Measurements from ENCODE around the gene ANKRD31. TPM values are rescaled to one million over a fixed set of nuclear protein-coding genes. Genes with fewer than 3 reads are reported as not detected.
"Not testable (repeated sequence)": the region's sequence is repeated elsewhere in the genome, so short reads cannot be mapped to it uniquely, and the experiment has no call there.

ANKRD31 gene
- total RNA-seq, 1 donor from 2014 or later = 0.13 TPM

DNA sequence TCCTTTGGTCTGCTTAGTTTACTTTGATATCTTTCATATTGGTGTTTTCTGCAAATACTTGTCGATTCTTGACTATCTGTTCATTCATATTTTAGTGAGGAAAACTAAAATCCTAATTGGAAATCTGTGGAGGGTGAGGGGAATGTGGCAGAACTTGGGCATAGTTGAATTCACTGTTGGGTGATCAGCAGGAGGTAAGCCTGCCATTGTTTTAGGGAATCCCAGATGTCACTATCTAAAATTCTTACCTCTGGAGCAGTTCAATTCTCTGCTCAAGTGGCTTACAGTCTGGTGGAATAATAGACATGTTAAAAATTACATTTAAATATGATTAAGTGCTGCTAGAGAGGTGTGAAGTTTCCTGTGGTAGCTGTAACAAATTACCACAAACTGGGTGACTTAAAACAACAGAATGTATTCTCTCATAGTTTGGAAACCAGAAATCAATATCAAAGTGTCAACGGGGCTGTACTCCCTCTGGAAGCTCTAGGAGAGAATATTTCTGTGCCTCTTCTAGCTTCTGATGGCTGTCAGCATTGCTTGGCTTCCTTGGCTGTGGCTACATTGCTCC lies 94.0 kb downstream of the ANKRD31 start:
- no peak for DNase-seq (ENCODE audit: low spot score)

DNA sequence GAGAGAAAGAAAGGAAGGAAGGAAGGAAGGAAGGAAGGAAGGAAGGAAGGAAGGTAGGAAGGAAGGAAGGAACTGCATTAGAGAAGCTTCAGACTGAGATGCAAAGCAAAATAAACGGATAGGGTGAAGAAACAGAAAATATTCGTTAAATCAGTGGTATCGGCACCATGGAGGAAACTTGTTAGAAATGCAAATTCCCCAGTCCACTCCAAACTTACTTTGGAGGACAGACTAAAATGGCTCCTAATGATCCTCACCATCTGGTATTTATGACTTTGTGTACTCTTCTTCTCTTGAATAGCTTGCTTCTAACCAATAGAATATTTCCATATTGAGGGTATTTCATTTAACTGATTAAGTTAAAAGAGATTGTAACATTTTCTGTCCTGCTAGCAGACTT lies 96.4 kb downstream of the ANKRD31 start:
- no peak for DNase-seq (ENCODE audit: low spot score)

DNA sequence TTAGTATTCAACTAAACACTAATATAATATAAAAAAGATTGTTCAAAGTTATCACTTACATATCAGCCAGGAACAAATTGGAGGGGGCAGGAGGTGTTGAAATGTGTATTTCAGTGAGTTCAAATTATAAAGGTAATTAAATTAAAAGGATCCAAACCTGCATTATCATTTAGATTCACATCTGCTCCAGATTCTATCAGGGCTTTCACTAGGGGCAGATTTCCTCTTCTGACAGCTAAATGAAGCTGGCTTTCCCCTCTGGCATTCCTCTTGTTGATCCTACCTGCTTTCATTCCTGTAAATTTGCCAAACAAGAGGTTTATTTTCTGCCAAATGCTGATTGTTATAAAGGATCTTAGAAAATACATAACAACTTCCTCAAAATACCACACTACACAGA lies 98.0 kb downstream of the ANKRD31 start:
- DNase-seq (ENCODE audit: low spot score) = no peak

DNA sequence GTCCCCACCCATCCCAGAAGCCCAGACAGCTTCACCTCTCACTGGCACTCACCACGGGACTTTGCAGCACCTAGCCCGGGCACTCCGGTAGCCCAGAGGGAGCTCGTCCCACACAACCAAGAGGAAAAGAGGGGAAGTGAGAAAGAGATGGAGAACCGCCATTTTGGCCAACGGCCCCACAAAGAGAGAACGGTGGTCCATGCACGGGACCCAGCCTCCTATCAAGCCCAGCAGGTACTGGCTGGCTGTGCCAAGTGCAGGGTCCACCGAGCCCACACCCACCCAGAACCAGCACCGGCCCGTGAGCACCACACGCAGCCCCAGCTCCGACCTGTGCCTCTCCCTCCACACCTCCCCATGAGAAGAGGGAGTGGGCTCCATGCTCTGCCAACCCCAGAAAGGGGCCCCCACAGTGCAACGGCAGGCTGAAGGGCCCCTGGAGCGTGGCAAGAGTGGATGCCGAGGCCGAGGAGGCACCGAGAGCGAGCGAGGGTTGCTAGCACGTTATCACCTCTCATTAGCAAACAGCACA lies 105.8 kb downstream of the ANKRD31 start:
- no peak for DNase-seq (ENCODE audit: low spot score)

DNA sequence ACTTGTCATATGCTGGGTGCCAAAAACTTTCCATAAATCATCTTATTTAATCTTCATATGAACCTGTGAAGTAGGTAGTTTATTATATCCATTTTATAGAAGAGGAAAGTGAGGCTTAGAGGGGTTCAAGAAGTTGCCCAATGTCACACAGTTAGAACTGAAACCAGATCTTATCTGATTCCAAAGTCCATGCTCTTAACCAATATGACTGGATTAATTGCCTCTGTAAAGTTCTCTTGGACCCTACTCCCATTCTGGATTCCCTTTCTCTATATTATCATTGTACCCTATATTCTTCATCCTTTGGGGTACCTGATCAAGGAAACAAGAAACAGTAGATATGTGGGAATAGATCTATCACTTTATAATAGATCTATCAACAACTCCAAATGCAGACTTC lies 119.8 kb downstream of the ANKRD31 start:
- no peak for DNase-seq (ENCODE audit: low spot score)

DNA sequence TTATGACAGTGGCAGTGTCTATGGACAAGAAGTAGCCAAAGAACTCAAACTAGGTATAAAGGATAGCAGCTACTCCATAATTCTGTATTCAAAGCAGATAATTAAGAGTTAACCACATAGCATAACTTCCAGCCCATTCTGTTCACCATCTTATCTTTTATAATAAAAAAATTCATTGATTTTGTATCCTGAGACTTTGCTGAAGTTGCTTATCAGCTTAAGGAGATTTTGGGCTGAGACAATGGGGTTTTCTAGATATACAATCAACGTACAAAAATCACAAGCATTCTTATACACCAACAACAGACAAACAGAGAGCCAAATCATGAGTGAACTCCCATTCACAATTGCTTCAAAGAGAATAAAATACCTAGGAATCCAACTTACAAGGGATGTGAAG lies 122.4 kb downstream of the ANKRD31 start:
- not testable (repeated sequence) for DNase-seq (ENCODE audit: low spot score)

DNA sequence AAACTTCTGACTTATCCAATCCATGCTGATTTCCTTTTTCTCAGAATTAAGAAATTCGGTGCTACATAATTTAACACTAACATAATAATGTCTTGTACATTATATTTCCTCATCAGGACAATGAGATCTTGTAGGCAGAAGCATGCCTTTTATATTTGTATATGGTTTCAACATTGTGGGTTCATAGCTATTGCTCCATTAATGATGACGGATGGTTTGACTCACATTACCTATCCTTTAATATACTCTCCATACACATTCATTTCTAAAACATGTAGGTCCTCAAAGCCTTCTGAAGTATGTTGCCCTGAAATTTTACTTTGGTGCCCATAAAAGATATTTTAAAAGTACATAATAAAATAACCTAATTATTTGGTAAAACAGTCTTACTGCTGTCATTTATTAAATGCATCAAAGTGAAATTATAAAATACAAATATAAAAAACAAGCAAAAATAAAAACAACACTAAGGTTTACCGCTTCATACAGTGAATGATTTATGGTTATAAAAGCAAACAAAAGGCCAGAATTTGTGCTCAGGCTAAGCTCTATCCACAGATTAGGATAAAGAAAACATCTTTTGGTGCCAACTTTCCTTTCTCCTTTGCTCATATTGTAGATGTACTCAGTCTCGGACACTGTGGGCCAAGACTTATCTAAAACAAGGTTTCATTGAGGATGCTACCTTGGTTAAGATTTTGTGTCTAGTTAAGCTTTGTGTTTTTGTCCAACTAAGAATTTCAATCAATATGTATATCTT lies 123.1 kb downstream of the ANKRD31 start:
- no peak for DNase-seq (ENCODE audit: low spot score)

DNA sequence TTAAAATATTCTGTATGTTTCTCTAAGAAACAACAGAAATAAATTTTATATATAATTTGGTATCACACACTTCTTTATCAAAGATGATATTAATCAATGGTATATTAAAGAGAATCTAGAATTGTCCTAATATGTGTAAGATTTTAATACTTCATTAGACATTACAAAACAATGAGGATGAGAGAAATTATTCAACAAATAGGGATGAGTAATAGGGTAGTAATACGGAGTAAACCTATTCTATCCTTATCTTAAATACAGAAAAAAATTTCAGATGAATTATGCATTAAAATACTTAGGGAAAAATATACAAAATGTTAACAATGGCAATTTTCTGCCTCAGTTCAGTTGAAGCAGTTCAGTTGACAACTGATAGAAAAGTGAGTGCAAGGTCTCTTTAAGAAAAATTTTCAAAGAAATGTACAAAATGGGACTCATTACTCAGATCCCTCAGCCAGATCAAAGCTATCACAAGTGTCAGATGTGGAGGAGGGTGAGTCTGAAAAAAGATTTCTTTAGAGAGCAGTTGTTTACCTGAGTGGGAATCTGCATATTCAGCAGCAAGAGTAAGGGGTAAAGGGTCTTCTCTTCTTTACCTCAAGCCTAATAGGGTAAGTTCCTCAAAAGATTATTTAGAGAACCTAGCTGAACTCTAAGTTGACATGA lies 127.6 kb downstream of the ANKRD31 start:
- DNase-seq (ENCODE audit: low spot score) = no peak

DNA sequence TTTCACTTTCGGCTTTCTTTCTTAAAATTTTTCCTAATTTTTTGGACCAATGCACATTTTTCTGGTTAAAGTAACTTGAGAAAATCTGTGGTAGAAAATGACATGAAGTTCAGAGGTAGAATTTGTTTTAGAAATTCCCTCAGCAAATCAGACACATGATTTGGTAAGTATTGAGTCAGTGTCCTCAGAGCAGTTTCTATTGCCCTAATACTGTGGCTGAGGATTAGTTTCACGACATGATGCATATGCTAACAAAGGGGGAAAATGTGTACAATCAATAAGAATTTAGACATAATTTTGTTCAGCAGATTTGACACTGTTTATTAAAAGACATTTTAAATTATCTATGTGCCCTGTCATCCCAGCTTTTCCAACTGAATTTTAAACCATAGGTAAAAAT lies 128.2 kb downstream of the ANKRD31 start:
- DNase-seq (ENCODE audit: low spot score) = no peak

DNA sequence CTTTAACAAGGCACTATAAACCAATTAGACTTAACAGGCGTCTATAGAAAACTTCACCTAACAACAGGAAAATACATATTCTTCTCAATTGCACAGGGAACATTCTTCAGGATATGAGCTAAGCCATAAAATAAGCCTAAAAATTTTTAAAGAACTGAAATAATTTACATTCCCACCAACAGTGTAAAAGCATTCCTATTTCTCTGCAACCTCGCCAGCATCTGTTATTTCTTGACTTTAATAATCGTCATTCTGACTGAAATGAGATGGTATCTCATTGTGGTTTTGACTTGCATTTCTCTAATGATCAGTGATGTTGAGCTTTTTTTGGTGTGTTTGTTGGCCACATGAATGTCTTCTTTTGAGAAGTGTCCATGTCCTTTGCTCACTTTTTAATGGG lies 140.7 kb downstream of the ANKRD31 start:
- not testable (repeated sequence) for DNase-seq (ENCODE audit: low spot score)

DNA sequence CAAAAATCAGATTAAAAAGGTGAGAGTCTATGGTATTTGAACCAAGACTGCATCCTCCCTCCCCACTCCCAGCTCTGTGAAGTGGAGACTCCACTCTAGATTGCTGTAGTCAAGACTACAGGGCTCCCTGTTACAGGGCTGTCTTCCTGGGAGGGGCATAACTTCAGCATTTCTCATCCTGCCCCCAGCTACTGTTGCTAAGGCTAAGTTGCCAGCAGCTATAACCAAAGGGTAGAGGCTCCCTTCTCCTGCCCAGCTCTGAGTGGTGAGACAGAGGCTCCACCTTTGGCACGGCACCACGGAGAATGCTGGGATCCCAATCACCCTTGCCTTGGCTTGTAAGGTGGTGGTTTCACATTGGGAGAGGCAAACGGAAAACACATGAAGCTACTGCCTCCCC lies 145.1 kb downstream of the ANKRD31 start:
- DNase-seq (ENCODE audit: low spot score) = no peak

DNA sequence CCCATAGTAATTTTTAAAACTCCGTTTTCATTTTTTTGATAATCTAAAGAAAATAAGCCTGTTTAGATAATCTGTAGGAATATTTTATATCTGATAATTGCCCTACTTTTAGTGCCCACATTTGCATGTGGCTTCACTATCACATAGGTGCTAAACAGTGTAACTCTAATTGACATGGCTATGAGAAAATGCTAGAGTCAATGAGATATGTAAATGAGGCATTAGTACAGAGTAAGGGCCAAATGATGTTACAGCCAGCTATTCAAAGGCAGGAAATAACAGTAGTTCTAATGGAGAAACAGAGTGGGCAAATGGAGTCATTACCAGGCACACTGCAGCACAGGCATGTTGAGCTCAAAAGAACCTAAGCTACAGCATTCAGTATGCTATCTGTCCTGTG lies 147.0 kb downstream of the ANKRD31 start:
- no peak for DNase-seq (ENCODE audit: low spot score)

DNA sequence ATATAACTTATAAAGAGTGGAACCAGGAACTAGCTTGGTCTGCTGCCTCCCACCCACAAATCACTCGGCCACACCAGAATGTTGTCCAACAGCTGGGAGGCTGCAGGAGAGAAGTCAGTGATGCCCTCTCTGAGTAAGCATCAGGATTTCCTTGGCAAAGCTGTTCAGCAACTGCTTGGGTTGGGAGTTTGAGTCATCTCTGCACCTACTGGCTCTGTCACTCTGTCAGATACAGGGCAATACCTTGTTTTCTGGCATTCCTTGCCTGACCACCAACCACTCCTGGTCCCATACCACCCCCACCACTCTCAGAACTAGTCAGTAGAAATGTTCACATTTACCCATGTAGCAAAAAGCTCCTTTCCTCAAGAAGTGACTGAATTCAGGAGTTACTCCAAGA lies 147.5 kb downstream of the ANKRD31 start:
- no peak for DNase-seq (ENCODE audit: low spot score)

DNA sequence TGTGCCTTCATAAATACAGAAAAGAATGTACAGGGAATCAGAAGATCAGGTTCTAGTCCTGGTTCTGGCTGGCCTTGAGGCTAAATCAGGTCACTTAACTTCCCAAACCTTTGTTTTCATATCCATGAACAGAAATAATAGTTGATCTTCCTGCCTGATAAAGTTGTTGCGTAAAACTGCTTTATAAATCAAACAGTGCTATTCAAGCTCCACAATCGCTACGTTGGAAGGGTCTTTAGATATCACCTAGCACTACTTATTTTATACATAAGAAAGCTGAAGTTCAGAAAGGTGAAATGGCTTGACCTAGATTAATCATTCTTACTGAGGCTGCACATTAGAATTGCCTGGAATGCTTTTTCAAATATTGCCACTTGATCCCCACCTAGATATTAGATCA lies 148.0 kb downstream of the ANKRD31 start:
- no peak for DNase-seq (ENCODE audit: low spot score)

DNA sequence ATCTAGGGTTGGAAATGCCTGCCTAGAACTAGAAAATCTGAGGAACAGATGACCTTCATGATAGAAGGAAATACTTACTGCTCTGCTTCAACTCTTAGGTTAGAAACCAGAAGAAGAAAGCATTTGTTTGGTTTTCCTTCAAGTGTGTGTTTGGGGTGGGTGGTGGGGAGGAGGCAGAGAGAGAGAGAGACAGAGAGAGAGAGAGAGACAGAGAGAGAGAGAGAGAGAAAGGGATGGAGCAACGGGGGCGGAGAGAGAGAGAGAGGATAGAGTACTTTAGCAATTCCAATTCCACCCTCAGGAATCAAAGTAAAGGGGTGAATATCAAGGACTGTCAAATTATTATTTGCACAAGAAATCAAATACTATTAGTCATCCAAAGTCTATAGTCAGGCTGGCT lies 155.2 kb downstream of the ANKRD31 start:
- DNase-seq (ENCODE audit: low spot score) = no peak

DNA sequence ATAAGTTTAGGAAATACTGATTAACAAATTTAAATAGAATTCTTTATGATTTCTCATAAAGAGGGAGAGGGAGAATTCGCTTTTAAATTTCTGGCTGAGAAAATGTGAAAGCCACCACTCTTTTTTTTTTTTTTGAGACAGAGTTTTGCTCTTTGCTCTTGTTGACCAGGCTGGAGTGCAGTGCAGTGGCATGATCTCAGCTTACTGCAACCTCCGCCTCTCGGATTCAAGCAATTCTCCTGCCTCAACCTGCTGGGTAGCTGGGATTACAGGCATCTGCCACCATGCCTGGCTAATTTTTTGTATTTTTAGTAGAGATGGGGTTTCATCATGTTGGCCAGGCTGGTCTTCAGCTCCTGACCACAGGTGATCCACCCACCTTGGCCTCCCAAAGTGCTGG lies 157.3 kb downstream of the ANKRD31 start:
- DNase-seq (ENCODE audit: low spot score) = not testable (repeated sequence)

DNA sequence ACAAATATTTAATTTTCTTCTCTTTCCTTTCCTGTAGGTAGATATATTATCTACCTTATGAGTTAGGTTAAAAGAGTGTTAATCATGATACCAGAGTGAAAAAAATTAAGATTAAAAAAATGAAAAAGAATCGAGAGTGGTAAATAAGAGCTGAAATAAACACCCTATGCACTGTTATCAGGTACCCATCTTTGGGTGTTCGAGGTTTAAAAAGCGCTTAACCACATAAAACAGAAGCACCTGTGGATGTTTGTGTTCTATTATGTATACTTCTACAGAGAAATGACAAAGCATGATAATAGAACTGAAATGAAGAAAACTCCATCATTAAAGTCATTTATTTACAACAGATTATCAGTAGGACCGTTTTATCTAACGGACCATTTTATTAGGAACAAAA lies 158.7 kb downstream of the ANKRD31 start:
- no peak for DNase-seq (ENCODE audit: low spot score)

DNA sequence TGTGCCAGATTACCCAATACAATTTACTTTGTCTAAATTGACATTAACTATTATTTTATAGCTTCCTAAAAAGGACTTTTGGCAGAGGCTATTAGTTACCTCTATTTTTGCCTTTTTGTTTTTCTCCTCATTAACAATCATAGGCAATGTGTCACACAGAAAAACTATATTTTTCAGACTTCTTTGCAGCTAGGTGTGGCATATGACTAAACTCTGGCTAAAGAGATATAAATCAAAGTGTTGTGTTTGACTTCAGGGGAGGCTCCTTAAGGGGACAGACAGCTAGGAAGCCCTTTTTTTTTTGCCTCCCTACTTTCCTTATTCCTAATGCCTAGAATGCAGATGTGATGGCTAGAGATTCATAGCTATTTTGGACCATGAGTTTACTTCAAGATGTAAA lies 164.6 kb downstream of the ANKRD31 start:
- no peak for DNase-seq (ENCODE audit: low spot score)

DNA sequence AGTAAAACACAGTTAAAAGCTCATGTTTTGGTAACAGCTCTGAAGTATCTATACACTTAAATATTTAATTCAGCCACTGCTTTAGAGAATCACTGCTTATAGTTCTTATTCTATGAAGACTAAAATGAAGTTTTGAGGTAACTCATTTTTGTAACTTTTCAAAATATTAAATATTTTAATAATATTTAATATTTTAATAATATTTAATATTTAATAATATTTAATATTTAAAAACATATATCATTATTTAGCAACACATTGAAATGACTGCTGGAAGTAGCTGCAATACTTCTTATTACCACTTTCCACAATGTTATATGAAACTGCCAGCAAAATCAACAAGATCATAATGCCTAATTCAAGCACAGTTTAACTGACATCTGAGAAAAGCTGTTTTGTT lies 165.6 kb downstream of the ANKRD31 start:
- no peak for DNase-seq (ENCODE audit: low spot score)

DNA sequence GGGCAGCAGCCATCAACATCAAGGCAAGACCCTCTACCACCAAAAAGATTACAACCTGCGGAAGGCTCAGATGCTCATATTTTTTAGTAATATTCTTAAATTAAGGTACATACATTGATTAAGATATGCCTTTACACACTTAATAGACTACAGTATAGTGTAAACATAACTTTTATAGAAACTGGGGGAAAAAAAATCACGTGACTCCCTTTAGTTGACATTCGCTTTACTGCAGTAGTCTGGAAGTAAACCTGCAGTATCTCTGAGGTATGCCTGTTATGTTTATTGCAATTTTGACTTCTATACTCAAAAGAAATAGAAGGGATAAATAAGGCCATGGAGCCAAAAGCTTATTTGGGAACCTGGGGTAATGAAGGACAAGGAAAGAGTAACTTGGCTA lies 169.2 kb downstream of the ANKRD31 start:
- no peak for DNase-seq (ENCODE audit: low spot score)

DNA sequence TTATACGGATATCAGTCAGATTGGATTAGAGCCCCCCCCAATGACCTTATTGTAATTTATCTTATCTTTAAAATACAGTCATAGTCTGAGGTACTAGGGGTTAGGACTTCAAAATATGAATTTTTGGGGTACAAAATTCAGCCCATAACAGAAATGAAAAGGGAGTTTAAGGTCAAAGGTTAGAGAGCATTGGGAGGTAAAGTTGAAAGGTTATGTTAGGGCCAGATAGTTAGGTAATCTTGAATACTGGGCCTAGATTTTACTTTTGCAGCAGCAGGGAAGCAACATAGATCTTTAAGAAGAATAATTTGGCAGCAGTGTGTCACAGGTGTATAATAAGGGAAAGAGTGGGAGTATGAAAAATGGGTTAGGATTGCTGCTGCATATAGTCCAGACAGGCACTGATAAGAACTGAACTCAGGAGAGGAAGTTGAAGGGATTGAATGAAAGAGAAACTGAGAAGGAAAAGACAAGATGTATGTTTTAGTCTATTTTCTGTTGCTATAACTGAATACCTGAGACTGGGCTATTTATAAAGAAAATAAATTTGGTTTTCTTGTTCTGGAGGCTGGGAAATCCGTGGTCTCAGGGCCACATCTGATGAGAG lies 173.7 kb downstream of the ANKRD31 start:
- no peak for DNase-seq (ENCODE audit: low spot score)

DNA sequence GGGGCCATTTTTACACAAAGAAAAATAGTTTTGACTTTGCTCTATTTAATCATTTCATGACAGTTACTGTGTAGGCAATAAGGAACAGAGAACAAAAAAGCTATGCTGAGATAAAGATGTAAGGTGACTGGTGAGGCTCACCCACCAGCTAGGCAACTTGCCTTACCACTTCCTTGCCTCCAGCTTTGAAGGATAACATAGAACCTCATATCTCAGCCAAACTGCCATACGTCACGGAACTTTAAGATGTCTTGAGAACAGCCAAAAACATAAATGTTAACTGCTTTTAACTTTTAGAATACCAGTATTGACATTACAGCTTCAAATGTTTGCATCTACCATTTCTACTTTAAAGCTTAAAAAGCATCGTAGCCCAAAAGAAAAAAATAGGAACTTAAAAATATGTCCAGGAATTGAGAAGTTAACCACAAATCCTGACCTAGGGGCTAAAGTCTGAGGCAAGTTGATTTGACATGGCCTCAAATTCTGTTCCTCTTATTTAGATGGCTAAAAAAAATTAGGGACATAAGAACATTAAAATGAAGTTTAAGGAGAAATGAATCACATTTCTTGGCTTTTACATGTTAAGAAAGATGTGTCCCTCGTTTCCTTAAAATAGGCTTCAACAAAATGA lies 176.6 kb downstream of the ANKRD31 start:
- DNase-seq (ENCODE audit: low spot score) = no peak
